Measurements from ENCODE around the gene GNGT1.

Gene GNGT1

GRCh38 chr7:93906267-93906666 lies at the start of gene GNGT1:
TSS of gene GNGT1 (plus strand) at chr7:93906567. CDS start at chr7:93906747, 180 bp downstream.
- DNase-seq: no peak

- no peak for DNase-seq
Observed at GRCh38 chr7:93858857-93859256, 47.5 kb upstream of the GNGT1 start.

GRCh38 chr7:93860261-93860660 lies 46.1 kb upstream of the GNGT1 start:
- no peak for DNase-seq

GRCh38 chr7:93861325-93861949 lies 44.9 kb upstream of the GNGT1 start:
- DNase-seq: no peak

GRCh38 chr7:93862651-93863050 lies 43.7 kb upstream of the GNGT1 start:
- no peak for DNase-seq

- no peak for DNase-seq
Observed at GRCh38 chr7:93866886-93867285, 39.5 kb upstream of the GNGT1 start.

GRCh38 chr7:93873998-93874574 lies 32.3 kb upstream of the GNGT1 start:
- no peak for DNase-seq

GRCh38 chr7:93877742-93878141 lies 28.6 kb upstream of the GNGT1 start:
- no peak for DNase-seq

GRCh38 chr7:93879356-93879755 lies 27.0 kb upstream of the GNGT1 start:
- DNase-seq: no peak

- no peak for DNase-seq
Observed at GRCh38 chr7:93882468-93882867, 23.9 kb upstream of the GNGT1 start.

- no peak for DNase-seq
Observed at GRCh38 chr7:93883078-93883916, 23.1 kb upstream of the GNGT1 start.

GRCh38 chr7:93883917-93884345 lies 22.4 kb upstream of the GNGT1 start:
- DNase-seq: no peak

- DNase-seq: no peak
Observed at GRCh38 chr7:93884541-93884940, 21.8 kb upstream of the GNGT1 start.

- DNase-seq: no peak
Observed at GRCh38 chr7:93889261-93889660, 17.1 kb upstream of the GNGT1 start.

GRCh38 chr7:93890041-93890463 lies 16.3 kb upstream of the GNGT1 start:
- no peak for DNase-seq

- DNase-seq: no peak
Observed at GRCh38 chr7:93890464-93891068, 15.8 kb upstream of the GNGT1 start, which contains the start of gene TFPI2. TSS of gene TFPI2 (minus strand) at chr7:93890753. CDS start at chr7:93890678, 75 bp downstream.

- DNase-seq: no peak
Observed at GRCh38 chr7:93894426-93894825, 11.9 kb upstream of the GNGT1 start.

- no peak for DNase-seq
Observed at GRCh38 chr7:93894966-93895640, 11.3 kb upstream of the GNGT1 start.

GRCh38 chr7:93895859-93896600 lies 10.3 kb upstream of the GNGT1 start:
- no peak for DNase-seq

GRCh38 chr7:93897680-93898079 lies 8.7 kb upstream of the GNGT1 start:
- no peak for DNase-seq

GRCh38 chr7:93902777-93903423 lies 3.5 kb upstream of the GNGT1 start:
- DNase-seq: no peak
